RWPE2 (cell line): ENCODE measurements around the gene NT5C1A.
A peak's percentile ranks its signal among the peaks of the same experiment; 100 is the strongest.

Experiments used
- ATAC-seq: fragments of 200-7000 bp; cut with Tn5 transposase; 3 replicates; pipeline ENCODE4 v1.9.1; 2021; ENCODE audit warnings: low read depth
- DNase-seq: peaks from one replicate; pipeline ENCODE4 v3.0.0-alpha.2; 2020; ENCODE audit warnings: low spot score
- H3K27ac ChIP-seq: fragments of 450-650 bp; 2 replicates; pipeline ENCODE4 v1.5.1; 2017; ENCODE audit warnings: mild to moderate bottlenecking; ENCODE audit not compliant: poor library complexity, severe bottlenecking
- H3K27me3 ChIP-seq: fragments of 250-450 bp; sonication (Bioruptor Pico); 2 replicates; pipeline ENCODE4 v1.5.1; 2021; ENCODE audit warnings: mild to moderate bottlenecking, moderate library complexity; ENCODE audit not compliant: insufficient read depth, poor library complexity, severe bottlenecking
- H3K36me3 ChIP-seq: fragments of 250-450 bp; sonication (Bioruptor Pico); 2 replicates; pipeline ENCODE4 v1.5.1; 2020; ENCODE audit warnings: low read depth, mild to moderate bottlenecking, moderate library complexity
- H3K4me1 ChIP-seq: fragments of 250-450 bp; sonication (Bioruptor Pico); 2 replicates; pipeline ENCODE4 v1.5.1; 2021; ENCODE audit warnings: mild to moderate bottlenecking, moderate library complexity; ENCODE audit not compliant: insufficient read depth, poor library complexity, severe bottlenecking
- H3K4me3 ChIP-seq: fragments of 250-450 bp; sonication (Bioruptor Pico); 2 replicates; pipeline ENCODE4 v1.5.1; 2021; ENCODE audit warnings: mild to moderate bottlenecking, moderate library complexity; ENCODE audit not compliant: severe bottlenecking
- H3K9me3 ChIP-seq: fragments of 250-450 bp; sonication (Bioruptor Pico); 2 replicates; pipeline ENCODE4 v1.5.1; 2021; ENCODE audit warnings: mild to moderate bottlenecking, moderate library complexity; ENCODE audit not compliant: severe bottlenecking
- TF ChIP-seq, protein P1 (sequence below): fragments of 450-650 bp; IDR thresholded peaks from one replicate; pipeline ENCODE4 v1.5.1; 2017; ENCODE audit warnings: mild to moderate bottlenecking, moderate library complexity; ENCODE audit not compliant: poor library complexity, severe bottlenecking

NT5C1A gene

DNA sequence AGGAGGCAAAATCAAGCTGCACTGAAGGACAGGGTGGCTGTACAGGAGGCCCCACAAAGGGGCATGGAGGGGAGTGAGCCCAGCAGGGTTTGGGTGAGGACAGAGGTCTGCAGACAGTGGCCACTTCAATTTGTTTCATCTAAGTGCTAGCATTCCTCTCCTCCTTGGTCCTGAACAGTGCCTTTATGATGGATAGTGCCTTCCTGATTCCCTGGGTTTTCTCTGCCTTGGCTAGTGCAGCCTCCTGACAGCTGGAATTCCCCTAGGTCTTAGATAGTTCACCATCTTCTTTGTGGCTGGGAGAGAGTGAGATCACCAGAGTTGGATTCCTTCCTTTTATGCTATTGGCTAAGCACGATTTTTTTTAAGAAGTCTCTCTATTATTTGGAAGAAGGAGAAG lies 23.1 kb upstream of the NT5C1A start:
- Histone ChIP-seq H3K27me3 (peaks cover 23% of the 10 kb centered on the region), H3K4me3 (no peak overlapping the region), H3K27ac (no peak overlapping the region), H3K36me3 (no peaks in the 10 kb centered on the region), H3K4me1 (peaks cover 7% of the 10 kb centered on the region), H3K9me3 (no peaks in the 10 kb centered on the region)
- DNase-seq, result no peak
- no peak for ATAC-seq
- TF ChIP-seq, protein P1, sequence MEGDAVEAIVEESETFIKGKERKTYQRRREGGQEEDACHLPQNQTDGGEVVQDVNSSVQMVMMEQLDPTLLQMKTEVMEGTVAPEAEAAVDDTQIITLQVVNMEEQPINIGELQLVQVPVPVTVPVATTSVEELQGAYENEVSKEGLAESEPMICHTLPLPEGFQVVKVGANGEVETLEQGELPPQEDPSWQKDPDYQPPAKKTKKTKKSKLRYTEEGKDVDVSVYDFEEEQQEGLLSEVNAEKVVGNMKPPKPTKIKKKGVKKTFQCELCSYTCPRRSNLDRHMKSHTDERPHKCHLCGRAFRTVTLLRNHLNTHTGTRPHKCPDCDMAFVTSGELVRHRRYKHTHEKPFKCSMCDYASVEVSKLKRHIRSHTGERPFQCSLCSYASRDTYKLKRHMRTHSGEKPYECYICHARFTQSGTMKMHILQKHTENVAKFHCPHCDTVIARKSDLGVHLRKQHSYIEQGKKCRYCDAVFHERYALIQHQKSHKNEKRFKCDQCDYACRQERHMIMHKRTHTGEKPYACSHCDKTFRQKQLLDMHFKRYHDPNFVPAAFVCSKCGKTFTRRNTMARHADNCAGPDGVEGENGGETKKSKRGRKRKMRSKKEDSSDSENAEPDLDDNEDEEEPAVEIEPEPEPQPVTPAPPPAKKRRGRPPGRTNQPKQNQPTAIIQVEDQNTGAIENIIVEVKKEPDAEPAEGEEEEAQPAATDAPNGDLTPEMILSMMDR, result no peak

GRCh38 chr1:39694026-39694425 lies 22.1 kb upstream of the NT5C1A start:
- H3K27me3 ChIP-seq, result peaks cover 23% of the 10 kb centered on the region
- no peaks in the 10 kb centered on the region for H3K9me3 ChIP-seq
- TF ChIP-seq, protein P1, result no peak
- peak; percentile 33; the same call in 1 of the 3 replicates for ATAC-seq
- peaks cover 7% of the 10 kb centered on the region for H3K4me1 ChIP-seq
- no peaks in the 10 kb centered on the region for H3K36me3 ChIP-seq
- H3K4me3 ChIP-seq, result no peak overlapping the region
- H3K27ac ChIP-seq, result no peak overlapping the region
- no peak for DNase-seq

DNA sequence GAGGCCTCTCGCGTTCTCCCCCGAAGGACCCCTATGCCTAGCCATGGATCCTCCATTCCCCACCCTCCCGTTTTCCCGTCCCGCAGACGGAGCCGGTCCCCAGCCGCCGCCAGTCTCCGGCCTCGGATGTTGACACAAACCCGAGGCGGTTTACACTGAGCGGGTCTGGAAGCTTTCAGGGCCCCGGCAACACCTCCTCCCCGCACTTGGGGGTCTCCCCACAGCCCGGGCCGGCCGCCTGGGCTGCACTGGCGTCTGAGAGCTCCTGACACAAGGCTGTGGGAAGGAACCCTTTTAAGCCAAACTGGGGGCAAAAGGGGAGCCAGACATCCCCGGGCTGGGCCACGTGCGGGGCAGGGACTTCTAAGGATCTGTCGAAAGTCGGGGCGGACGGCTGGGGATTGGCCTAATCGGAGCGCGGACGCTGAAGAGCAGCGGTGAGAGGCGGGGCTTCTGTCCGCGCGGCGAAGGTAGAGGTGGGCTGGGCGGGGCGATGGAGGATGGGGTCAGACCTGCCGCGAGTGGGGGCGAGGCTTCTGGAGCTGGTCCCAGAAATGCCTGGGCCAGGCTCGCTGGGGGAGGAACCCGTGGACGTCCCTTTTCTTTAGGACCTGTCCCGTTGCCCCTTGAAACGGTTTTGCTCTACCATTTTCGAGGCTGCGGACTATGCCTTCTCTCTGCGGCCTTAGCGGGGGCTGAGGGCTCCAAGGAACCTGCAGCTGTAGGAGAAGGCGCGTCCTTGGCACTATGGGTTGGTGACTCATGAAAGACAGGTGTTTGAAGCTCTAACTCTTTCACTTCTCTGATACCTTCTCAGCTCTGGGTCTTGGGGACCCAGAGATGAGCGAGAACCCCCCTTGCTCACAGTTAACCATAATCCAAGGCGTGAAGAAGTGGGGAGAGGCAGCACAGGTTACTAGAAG lies 20.5 kb upstream of the NT5C1A start:
- Histone ChIP-seq H3K36me3 (no peaks in the 10 kb centered on the region), H3K9me3 (no peaks in the 10 kb centered on the region), H3K4me3 (peak overlapping the region; percentile 43), H3K27me3 (peaks cover 23% of the 10 kb centered on the region), H3K4me1 (peaks cover 13% of the 10 kb centered on the region), H3K27ac (no peak overlapping the region)
- TF ChIP-seq, protein P1, result no peak
- ATAC-seq (peak; percentile 7; the same call in 1 of the 3 replicates), DNase-seq (no peak)

DNA sequence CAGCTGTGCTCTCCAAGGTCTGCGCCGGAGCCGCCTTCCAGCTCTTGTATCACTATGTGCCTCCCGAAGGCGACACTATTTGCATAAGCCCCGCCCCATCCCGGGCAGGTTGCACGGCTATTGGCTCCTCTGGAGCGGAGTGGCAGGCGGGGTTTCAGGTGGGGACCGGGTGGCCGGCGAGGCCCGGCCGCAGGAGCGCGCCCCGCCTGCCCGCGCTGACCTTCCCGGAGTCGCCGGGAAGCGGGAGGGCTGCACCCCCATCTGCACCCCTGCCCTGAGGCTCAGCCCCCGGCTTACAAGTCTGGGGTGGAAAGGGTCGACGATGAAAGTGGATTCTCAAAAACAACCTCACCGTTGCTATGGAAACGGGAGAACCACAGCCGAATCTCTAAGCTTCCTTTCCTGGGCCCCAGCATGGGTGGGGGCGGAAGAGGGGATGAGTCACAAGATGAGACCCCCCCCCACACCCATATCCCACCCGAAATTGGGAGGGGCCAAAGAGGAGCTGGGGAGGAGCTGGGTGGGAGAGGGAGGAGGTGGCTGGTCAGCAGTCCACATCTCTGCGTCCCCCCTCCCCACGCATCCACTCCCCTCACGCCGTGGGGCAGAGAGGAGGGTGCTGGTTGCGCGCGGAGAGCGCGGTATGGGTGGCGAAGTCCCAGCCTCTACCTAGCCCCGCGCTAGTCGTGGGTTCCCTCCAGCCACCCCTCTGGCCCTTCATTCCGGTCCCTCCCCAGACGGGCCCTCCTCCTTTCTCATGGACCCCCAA lies 19.7 kb upstream of the NT5C1A start, which contains the start of gene HPCAL4:
Gene HPCAL4, minus strand, starts transcription at position 51 of the 769 bp plus-strand sequence. CDS start 6,830 bp downstream, outside the sequence.
- ATAC-seq, result peak; percentile 96
- Histone ChIP-seq H3K9me3 (no peaks in the 10 kb centered on the region), H3K27ac (no peak within 1 kb of the TSS), H3K27me3 (peaks cover 23% of the 10 kb centered on the region), H3K36me3 (no peaks in the 10 kb centered on the region), H3K4me3 (peak within 1 kb of the TSS; percentile 43), H3K4me1 (peaks cover 13% of the 10 kb centered on the region)
- peak; percentile 90 for DNase-seq
- TF ChIP-seq, protein P1, result no peak
